GM23338 (cell line): ENCODE data around the gene NXPH4. TPM values are rescaled to one million over a fixed set of nuclear protein-coding genes. Genes with fewer than 3 reads are reported as not detected.

ENCODE experiments used
- CREB1 ChIP-seq: fragments of 250-450 bp; sonication (Bioruptor Pico); IDR thresholded peaks from 2 replicates; pipeline ENCODE4 v1.5.0; 2020; ENCODE audit warnings: low read depth, mild to moderate bottlenecking, moderate library complexity
- EZH2 ChIP-seq: fragments of 200-600 bp; sonication (generic); IDR thresholded peaks from one replicate; pipeline ENCODE4 v1.8.0; 2017; ENCODE audit warnings: antibody characterized with exemption, mild to moderate bottlenecking, low read depth; ENCODE audit not compliant: unreplicated experiment
- NANOG ChIP-seq: IDR thresholded peaks from 2 replicates; pipeline ENCODE4 v1.6.1; 2016; ENCODE audit warnings: antibody characterized with exemption, borderline replicate concordance
- POLR2AphosphoS5 ChIP-seq: IDR thresholded peaks from 2 replicates; pipeline ENCODE4 v1.6.1; 2016; ENCODE audit warnings: antibody characterized with exemption, low read depth
- STAT1 ChIP-seq: IDR thresholded peaks from one replicate; pipeline ENCODE4 v1.6.1; 2016; ENCODE audit warnings: antibody characterized with exemption; ENCODE audit not compliant: unreplicated experiment
- ZNF114 ChIP-seq: fragments of 250-450 bp; sonication (Bioruptor Pico); IDR thresholded peaks from 2 replicates; pipeline ENCODE4 v1.5.0; 2020; ENCODE audit warnings: mild to moderate bottlenecking, moderate library complexity
- ZNF331 ChIP-seq: fragments of 250-450 bp; sonication (Bioruptor Pico); IDR thresholded peaks from 2 replicates; pipeline ENCODE4 v1.5.0; 2020; ENCODE audit warnings: low read depth, mild to moderate bottlenecking, moderate library complexity
- polyA plus RNA-seq: library from polyadenylated mRNA; unstranded; fragments of >200 nt; fragmentation: Nextera tagmentation; extraction: Ambion mirVana; gene quantifications from 2 replicates; pipeline ENCODE4 v1.2.1, GENCODE V29; 2016
- total RNA-seq: library from RNA; depleted of rRNA; stranded (reverse); fragments of >200 nt; shearing (Covaris generic); gene quantifications from 2 replicates; pipeline ENCODE4 v1.2.3, GENCODE V29; 2014
- TF ChIP-seq, protein P1 (sequence below): fragments of 250-450 bp; sonication (Bioruptor Pico); IDR thresholded peaks from 2 replicates; pipeline ENCODE4 v1.5.0; 2020; ENCODE audit warnings: mild to moderate bottlenecking, moderate library complexity
- TF ChIP-seq, protein P2 (sequence below): IDR thresholded peaks from 2 replicates; pipeline ENCODE4 v1.6.1; 2016; ENCODE audit warnings: antibody characterized with exemption
- TF ChIP-seq, protein P3 (sequence below): IDR thresholded peaks from one replicate; pipeline ENCODE4 v1.6.1; 2018; ENCODE audit warnings: antibody characterized with exemption; ENCODE audit not compliant: unreplicated experiment

NXPH4 gene
- total and polyA plus RNA-seq, 2 experiments from 2014 or later, result 0.89 to 1.5 TPM

GRCh38 chr12:57238854-57239554 lies 22.4 kb downstream of the NXPH4 start (continued):
- TF ChIP-seq, protein P1, sequence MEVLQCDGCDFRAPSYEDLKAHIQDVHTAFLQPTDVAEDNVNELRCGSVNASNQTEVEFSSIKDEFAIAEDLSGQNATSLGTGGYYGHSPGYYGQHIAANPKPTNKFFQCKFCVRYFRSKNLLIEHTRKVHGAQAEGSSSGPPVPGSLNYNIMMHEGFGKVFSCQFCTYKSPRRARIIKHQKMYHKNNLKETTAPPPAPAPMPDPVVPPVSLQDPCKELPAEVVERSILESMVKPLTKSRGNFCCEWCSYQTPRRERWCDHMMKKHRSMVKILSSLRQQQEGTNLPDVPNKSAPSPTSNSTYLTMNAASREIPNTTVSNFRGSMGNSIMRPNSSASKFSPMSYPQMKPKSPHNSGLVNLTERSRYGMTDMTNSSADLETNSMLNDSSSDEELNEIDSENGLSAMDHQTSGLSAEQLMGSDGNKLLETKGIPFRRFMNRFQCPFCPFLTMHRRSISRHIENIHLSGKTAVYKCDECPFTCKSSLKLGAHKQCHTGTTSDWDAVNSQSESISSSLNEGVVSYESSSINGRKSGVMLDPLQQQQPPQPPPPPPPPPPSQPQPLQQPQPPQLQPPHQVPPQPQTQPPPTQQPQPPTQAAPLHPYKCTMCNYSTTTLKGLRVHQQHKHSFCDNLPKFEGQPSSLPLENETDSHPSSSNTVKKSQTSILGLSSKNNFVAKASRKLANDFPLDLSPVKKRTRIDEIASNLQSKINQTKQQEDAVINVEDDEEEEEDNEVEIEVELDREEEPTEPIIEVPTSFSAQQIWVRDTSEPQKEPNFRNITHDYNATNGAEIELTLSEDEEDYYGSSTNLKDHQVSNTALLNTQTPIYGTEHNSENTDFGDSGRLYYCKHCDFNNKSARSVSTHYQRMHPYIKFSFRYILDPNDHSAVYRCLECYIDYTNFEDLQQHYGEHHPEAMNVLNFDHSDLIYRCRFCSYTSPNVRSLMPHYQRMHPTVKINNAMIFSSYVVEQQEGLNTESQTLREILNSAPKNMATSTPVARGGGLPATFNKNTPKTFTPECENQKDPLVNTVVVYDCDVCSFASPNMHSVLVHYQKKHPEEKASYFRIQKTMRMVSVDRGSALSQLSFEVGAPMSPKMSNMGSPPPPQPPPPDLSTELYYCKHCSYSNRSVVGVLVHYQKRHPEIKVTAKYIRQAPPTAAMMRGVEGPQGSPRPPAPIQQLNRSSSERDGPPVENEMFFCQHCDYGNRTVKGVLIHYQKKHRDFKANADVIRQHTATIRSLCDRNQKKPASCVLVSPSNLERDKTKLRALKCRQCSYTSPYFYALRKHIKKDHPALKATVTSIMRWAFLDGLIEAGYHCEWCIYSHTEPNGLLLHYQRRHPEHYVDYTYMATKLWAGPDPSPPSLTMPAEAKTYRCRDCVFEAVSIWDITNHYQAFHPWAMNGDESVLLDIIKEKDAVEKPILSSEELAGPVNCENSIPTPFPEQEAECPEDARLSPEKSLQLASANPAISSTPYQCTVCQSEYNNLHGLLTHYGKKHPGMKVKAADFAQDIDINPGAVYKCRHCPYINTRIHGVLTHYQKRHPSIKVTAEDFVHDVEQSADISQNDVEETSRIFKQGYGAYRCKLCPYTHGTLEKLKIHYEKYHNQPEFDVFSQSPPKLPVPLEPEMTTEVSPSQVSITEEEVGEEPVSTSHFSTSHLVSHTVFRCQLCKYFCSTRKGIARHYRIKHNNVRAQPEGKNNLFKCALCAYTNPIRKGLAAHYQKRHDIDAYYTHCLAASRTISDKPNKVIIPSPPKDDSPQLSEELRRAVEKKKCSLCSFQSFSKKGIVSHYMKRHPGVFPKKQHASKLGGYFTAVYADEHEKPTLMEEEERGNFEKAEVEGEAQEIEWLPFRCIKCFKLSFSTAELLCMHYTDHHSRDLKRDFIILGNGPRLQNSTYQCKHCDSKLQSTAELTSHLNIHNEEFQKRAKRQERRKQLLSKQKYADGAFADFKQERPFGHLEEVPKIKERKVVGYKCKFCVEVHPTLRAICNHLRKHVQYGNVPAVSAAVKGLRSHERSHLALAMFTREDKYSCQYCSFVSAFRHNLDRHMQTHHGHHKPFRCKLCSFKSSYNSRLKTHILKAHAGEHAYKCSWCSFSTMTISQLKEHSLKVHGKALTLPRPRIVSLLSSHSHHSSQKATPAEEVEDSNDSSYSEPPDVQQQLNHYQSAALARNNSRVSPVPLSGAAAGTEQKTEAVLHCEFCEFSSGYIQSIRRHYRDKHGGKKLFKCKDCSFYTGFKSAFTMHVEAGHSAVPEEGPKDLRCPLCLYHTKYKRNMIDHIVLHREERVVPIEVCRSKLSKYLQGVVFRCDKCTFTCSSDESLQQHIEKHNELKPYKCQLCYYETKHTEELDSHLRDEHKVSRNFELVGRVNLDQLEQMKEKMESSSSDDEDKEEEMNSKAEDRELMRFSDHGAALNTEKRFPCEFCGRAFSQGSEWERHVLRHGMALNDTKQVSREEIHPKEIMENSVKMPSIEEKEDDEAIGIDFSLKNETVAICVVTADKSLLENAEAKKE (CRISPR knock-in tag), result no peak
- TF ChIP-seq ZNF331 (no peak), EZH2 (peak; percentile 38), STAT1 (no peak), NANOG (no peak), POLR2AphosphoS5 (peak; percentile 61; the same call in 1 of the 2 replicates), ZNF114 (CRISPR knock-in tag) (no peak), CREB1 (CRISPR knock-in tag) (peak; percentile 62; the same call in 1 of the 2 replicates)
- TF ChIP-seq, protein P2, sequence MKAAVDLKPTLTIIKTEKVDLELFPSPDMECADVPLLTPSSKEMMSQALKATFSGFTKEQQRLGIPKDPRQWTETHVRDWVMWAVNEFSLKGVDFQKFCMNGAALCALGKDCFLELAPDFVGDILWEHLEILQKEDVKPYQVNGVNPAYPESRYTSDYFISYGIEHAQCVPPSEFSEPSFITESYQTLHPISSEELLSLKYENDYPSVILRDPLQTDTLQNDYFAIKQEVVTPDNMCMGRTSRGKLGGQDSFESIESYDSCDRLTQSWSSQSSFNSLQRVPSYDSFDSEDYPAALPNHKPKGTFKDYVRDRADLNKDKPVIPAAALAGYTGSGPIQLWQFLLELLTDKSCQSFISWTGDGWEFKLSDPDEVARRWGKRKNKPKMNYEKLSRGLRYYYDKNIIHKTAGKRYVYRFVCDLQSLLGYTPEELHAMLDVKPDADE, result no peak
- TF ChIP-seq, protein P3, sequence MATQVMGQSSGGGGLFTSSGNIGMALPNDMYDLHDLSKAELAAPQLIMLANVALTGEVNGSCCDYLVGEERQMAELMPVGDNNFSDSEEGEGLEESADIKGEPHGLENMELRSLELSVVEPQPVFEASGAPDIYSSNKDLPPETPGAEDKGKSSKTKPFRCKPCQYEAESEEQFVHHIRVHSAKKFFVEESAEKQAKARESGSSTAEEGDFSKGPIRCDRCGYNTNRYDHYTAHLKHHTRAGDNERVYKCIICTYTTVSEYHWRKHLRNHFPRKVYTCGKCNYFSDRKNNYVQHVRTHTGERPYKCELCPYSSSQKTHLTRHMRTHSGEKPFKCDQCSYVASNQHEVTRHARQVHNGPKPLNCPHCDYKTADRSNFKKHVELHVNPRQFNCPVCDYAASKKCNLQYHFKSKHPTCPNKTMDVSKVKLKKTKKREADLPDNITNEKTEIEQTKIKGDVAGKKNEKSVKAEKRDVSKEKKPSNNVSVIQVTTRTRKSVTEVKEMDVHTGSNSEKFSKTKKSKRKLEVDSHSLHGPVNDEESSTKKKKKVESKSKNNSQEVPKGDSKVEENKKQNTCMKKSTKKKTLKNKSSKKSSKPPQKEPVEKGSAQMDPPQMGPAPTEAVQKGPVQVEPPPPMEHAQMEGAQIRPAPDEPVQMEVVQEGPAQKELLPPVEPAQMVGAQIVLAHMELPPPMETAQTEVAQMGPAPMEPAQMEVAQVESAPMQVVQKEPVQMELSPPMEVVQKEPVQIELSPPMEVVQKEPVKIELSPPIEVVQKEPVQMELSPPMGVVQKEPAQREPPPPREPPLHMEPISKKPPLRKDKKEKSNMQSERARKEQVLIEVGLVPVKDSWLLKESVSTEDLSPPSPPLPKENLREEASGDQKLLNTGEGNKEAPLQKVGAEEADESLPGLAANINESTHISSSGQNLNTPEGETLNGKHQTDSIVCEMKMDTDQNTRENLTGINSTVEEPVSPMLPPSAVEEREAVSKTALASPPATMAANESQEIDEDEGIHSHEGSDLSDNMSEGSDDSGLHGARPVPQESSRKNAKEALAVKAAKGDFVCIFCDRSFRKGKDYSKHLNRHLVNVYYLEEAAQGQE, result peak; percentile 10
